Activated naive CD4-positive, alpha-beta T cell treated with anti-CD3 and anti-CD28 coated beads, Interleukin-2, amount 50 U/mL, for 16 hours (primary cell): Measurements from ENCODE around the gene TFAP2C.
"Not testable (repeated sequence)": the region's sequence is repeated elsewhere in the genome, so short reads cannot be mapped to it uniquely, and the experiment has no call there.

ENCODE experiments used
- DNase-seq: peaks from one replicate; pipeline ENCODE4 v3.0.0-alpha.2; 2020

Gene TFAP2C

GRCh38 chr20:56617489-56617888 is 11.6 kb upstream of the TFAP2C start:
- no peak for DNase-seq

GRCh38 chr20:56621730-56622129 is 7.4 kb upstream of the TFAP2C start:
- DNase-seq = no peak

GRCh38 chr20:56623930-56624329 is 5.2 kb upstream of the TFAP2C start:
- not testable (repeated sequence) for DNase-seq

- no peak for DNase-seq
Observed at GRCh38 chr20:56624786-56625681, 4.1 kb upstream of the TFAP2C start.

GRCh38 chr20:56625837-56626236 is 3.3 kb upstream of the TFAP2C start:
- DNase-seq = no peak

- no peak for DNase-seq
Observed at GRCh38 chr20:56626367-56627121, 2.6 kb upstream of the TFAP2C start.

GRCh38 chr20:56627122-56628014 is 1.7 kb upstream of the TFAP2C start:
- no peak for DNase-seq

- no peak for DNase-seq
Observed at GRCh38 chr20:56628015-56628872, 862 bp upstream of the TFAP2C start.

- DNase-seq = no peak
Observed at GRCh38 chr20:56629464-56630085, 469 bp downstream of the TFAP2C start.

- DNase-seq = no peak
Observed at GRCh38 chr20:56630086-56630493, 984 bp downstream of the TFAP2C start.

- no peak for DNase-seq
Observed at GRCh38 chr20:56630506-56631317, 1.6 kb downstream of the TFAP2C start.

GRCh38 chr20:56631318-56631989 is 2.3 kb downstream of the TFAP2C start:
- DNase-seq = no peak

GRCh38 chr20:56631990-56632327 is 2.9 kb downstream of the TFAP2C start:
- DNase-seq = no peak

GRCh38 chr20:56634307-56634706 is 5.2 kb downstream of the TFAP2C start:
- no peak for DNase-seq

- DNase-seq = no peak
Observed at GRCh38 chr20:56634735-56635385, 5.8 kb downstream of the TFAP2C start.

GRCh38 chr20:56636716-56637115 is 7.6 kb downstream of the TFAP2C start:
- no peak for DNase-seq

GRCh38 chr20:56637576-56637975 is 8.5 kb downstream of the TFAP2C start:
- DNase-seq = no peak

GRCh38 chr20:56646599-56646998 is 17.5 kb downstream of the TFAP2C start:
- no peak for DNase-seq

GRCh38 chr20:56653211-56653610 is 24.1 kb downstream of the TFAP2C start:
- DNase-seq = no peak

GRCh38 chr20:56656632-56657031 is 27.5 kb downstream of the TFAP2C start:
- no peak for DNase-seq
